ENCODE measurements around the gene NUP37.

The NUP37 gene

GRCh38 chr12:102026728-102027127 is 93.2 kb downstream of the NUP37 start:
- no peak overlapping the region for H3K9ac ChIP-seq (ENCODE audit: low read depth, low read length)
- no peaks in the 10 kb centered on the region for H3K36me3 ChIP-seq (ENCODE audit: control insufficient read depth, insufficient read depth, low read length)
- H3K27me3 ChIP-seq (ENCODE audit: control insufficient read depth, insufficient read depth, low read length) = no peaks in the 10 kb centered on the region
- no peaks in the 10 kb centered on the region for H3K4me1 ChIP-seq (ENCODE audit: control insufficient read depth, insufficient read depth, low read length)
- H3K9me3 ChIP-seq (ENCODE audit: control insufficient read depth, insufficient read depth, low read length) = no peaks in the 10 kb centered on the region
- no peak overlapping the region for H3K4me3 ChIP-seq (ENCODE audit: low read depth, low read length)
- H3K27ac ChIP-seq (ENCODE audit: low read depth, low read length) = no peak overlapping the region

GRCh38 chr12:102024765-102025164 is 95.1 kb downstream of the NUP37 start:
- no peak overlapping the region for H3K4me3 ChIP-seq (ENCODE audit: low read depth, low read length)

GRCh38 chr12:102023343-102023930 is 96.5 kb downstream of the NUP37 start:
- Histone ChIP-seq H3K4me3 (ENCODE audit: low read depth, low read length) (no peak overlapping the region), H3K27ac (ENCODE audit: low read depth, low read length) (no peak overlapping the region)

More at GRCh38 chr12:102024765-102025164, 95.1 kb downstream of the NUP37 start:
- H3K27me3 ChIP-seq (ENCODE audit: control insufficient read depth, insufficient read depth, low read length) = no peaks in the 10 kb centered on the region
- H3K9ac ChIP-seq (ENCODE audit: low read depth, low read length) = no peak overlapping the region
- H3K27ac ChIP-seq (ENCODE audit: low read depth, low read length) = no peak overlapping the region
- H3K36me3 ChIP-seq (ENCODE audit: control insufficient read depth, insufficient read depth, low read length) = no peaks in the 10 kb centered on the region
- H3K9me3 ChIP-seq (ENCODE audit: control insufficient read depth, insufficient read depth, low read length) = no peaks in the 10 kb centered on the region
- no peaks in the 10 kb centered on the region for H3K4me1 ChIP-seq (ENCODE audit: control insufficient read depth, insufficient read depth, low read length)

More at GRCh38 chr12:102023343-102023930, 96.5 kb downstream of the NUP37 start:
- Histone ChIP-seq H3K4me1 (ENCODE audit: control insufficient read depth, insufficient read depth, low read length) (no peaks in the 10 kb centered on the region), H3K9ac (ENCODE audit: low read depth, low read length) (no peak overlapping the region), H3K36me3 (ENCODE audit: control insufficient read depth, insufficient read depth, low read length) (no peaks in the 10 kb centered on the region), H3K9me3 (ENCODE audit: control insufficient read depth, insufficient read depth, low read length) (no peaks in the 10 kb centered on the region), H3K27me3 (ENCODE audit: control insufficient read depth, insufficient read depth, low read length) (no peaks in the 10 kb centered on the region)
